Naive thymus-derived CD4-positive, alpha-beta T cell (primary cell): ENCODE results near the gene SMIM12. TPM values are rescaled to one million over a fixed set of nuclear protein-coding genes. Genes with fewer than 3 reads are reported as not detected.

ENCODE experiments used
- ATAC-seq: fragments of 150-1000 bp; cut with Tn5 transposase; 2 replicates; pipeline ENCODE4 v1.10.0; 2021; ENCODE audit warnings: mild to moderate bottlenecking, moderate library complexity
- CTCF ChIA-PET: fragments of 350-600 bp; sonication (Branson Sonifier 250); formaldehyde crosslinking; loops from one replicate; lab custom pipeline; 2021; ENCODE audit warnings: antibody characterized with exemption; lab: Charles Lee
- POLR2A ChIA-PET: fragments of 350-600 bp; sonication (Branson Sonifier 250); formaldehyde crosslinking; loops from one replicate; lab custom pipeline; 2021; ENCODE audit warnings: antibody characterized with exemption, inconsistent platforms; lab: Charles Lee
- DNase-seq, 9 donors: peaks; one replicate each; pipeline versions ENCODE4 v3.0.0 to v3.0.0-alpha.2; 2020 to 2022; ENCODE audit warnings: mixed read lengths in 1 of 9
- H3K27ac ChIP-seq: one replicate; pipeline ENCODE4 v1.7.0; 2013; ENCODE audit warnings: mild to moderate bottlenecking, low read depth, low read length, moderate library complexity
- H3K27me3 ChIP-seq, 2 donors: one replicate each; pipeline ENCODE4 v1.7.0; 2013; ENCODE audit warnings: low read length in 2 of 2, mild to moderate bottlenecking in 2 of 2, moderate library complexity in 2 of 2; ENCODE audit not compliant: control insufficient read depth in 2 of 2, insufficient read depth in 2 of 2
- H3K36me3 ChIP-seq, 3 experiments: 1 replicate in 2 of 3; 2 replicates in 1 of 3; pipeline ENCODE4 v1.7.0; 2013; ENCODE audit warnings: low read length in 3 of 3, mild to moderate bottlenecking in 3 of 3, moderate library complexity in 1 of 3; ENCODE audit not compliant: insufficient read depth in 3 of 3, control insufficient read depth in 2 of 3
- H3K4me1 ChIP-seq, 2 donors: one replicate each; pipeline ENCODE4 v1.7.0; 2013; ENCODE audit warnings: low read length in 2 of 2, mild to moderate bottlenecking in 2 of 2, moderate library complexity in 1 of 2; ENCODE audit not compliant: control insufficient read depth in 2 of 2, insufficient read depth in 2 of 2
- H3K4me3 ChIP-seq: 2 replicates; pipeline ENCODE4 v1.7.0; 2013; ENCODE audit warnings: mild to moderate bottlenecking, low read length
- H3K9me3 ChIP-seq, 3 experiments: 1 replicate in 2 of 3; 2 replicates in 1 of 3; pipeline ENCODE4 v1.7.0; 2013; ENCODE audit warnings: low read length in 3 of 3; ENCODE audit not compliant: control insufficient read depth in 2 of 3
- H3K27ac Mint-ChIP-seq, 9 donors: one replicate each; pipeline ENCODE4 v1.8.0; 2020 to 2022; ENCODE audit warnings: mixed read lengths in 9 of 9, mild to moderate bottlenecking in 8 of 9, moderate library complexity in 5 of 9, inconsistent platforms in 2 of 9
- H3K27me3 Mint-ChIP-seq, 5 donors: one replicate each; pipeline ENCODE4 v1.8.0; 2021 to 2022; ENCODE audit warnings: mixed read lengths in 5 of 5, mild to moderate bottlenecking in 1 of 5
- H3K36me3 Mint-ChIP-seq, 5 donors: one replicate each; pipeline ENCODE4 v1.8.0; 2020 to 2022; ENCODE audit warnings: mixed read lengths in 5 of 5, mild to moderate bottlenecking in 3 of 5, inconsistent platforms in 1 of 5
- H3K4me1 Mint-ChIP-seq, 7 donors: one replicate each; pipeline ENCODE4 v1.8.0; 2020 to 2022; ENCODE audit warnings: mixed read lengths in 7 of 7, mild to moderate bottlenecking in 3 of 7, inconsistent platforms in 1 of 7
- H3K4me3 Mint-ChIP-seq, 10 donors: one replicate each; pipeline ENCODE4 v1.8.0; 2020 to 2022; ENCODE audit warnings: mild to moderate bottlenecking in 10 of 10, mixed read lengths in 10 of 10, moderate library complexity in 6 of 10, inconsistent platforms in 2 of 10
- H3K9me3 Mint-ChIP-seq, 11 donors: one replicate each; pipeline ENCODE4 v1.8.0; 2020 to 2022; ENCODE audit warnings: mixed read lengths in 11 of 11, mild to moderate bottlenecking in 4 of 11, inconsistent platforms in 1 of 11, moderate library complexity in 1 of 11
- intact Hi-C, 2 donors: fragments of 100-400 bp; cut with micrococcal nuclease; formaldehyde crosslinking; loops; one replicate each; pipeline ENCODE4 v1.15.1; 2023
- polyA plus RNA-seq, 2 donors: library from polyadenylated mRNA; unstranded; fragments of 300-500 nt; fragmentation: Illumina TruSeq; gene quantifications; one replicate each; pipeline ENCODE4 v1.2.3, GENCODE V29; 2021
- total RNA-seq, 6 experiments: library from RNA in 5 of 6; stranded (reverse) in 5 of 6; gene quantifications; 1 replicate in 5 of 6; 2 replicates in 1 of 6; pipeline ENCODE4 v1.2.3 and lab custom pipeline; 2021 to 2026

The SMIM12 gene
- total and polyA plus RNA-seq, 7 experiments from 2014 or later, result 29.1 to 74.3 (median 39.9) TPM

DNA sequence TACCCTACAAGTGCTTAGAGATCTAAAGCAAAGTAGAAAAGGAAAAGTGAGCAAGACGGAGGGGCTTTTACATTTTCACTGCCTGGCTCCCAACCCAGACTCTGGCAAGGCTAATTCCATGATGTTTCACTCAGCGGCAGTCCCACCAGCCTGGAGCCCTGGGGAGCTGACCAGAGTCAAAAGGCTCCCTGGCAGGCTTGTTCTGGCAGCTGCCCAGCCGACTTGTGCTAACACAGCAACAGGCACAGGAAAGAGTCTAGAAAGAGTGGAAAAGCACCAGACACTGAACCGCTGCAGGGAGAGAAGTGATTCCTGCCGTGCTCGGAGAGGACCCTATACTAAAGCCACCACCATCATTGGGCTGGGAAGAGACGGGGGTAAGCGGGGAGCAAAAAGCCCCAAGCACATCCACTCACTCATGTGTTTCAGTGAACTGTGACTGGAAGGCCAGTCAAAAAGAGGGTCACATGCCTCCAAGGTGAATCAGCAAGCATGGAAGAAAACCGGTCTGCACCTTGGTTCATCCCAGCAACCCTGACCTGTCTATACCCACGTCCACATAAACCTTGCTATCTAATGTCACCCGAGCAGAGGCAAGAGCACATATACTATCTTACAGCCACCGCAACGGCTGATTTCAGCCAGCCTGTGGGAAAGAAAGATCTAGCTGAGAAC, 8.0 kb downstream of the SMIM12 start:
- Mint-ChIP-seq H3K4me3 (no peak overlapping the region), H3K9me3 (no peaks in the 10 kb centered on the region), H3K27me3 (no peaks in the 10 kb centered on the region), H3K36me3 (peaks cover 0 to 32% (median 13%) of the 10 kb centered on the region in 5 donors), H3K4me1 (peaks cover 18 to 36% (median 28%) of the 10 kb centered on the region in 7 donors), H3K27ac (peak overlapping the region in 2 of 9 donors; percentile 14 to 62)
- POLR2A ChIA-PET, result interaction anchor here (1.0 kb wide), 1 partner anchor 134 kb away, joined by 4 read pairs; the partner anchor contains the start of gene TMEM35B
- Histone ChIP-seq H3K9me3 (no peaks in the 10 kb centered on the region), H3K27me3 (no peaks in the 10 kb centered on the region), H3K4me3 (no peak overlapping the region), H3K27ac (no peak overlapping the region), H3K36me3 (peaks cover 0 to 28% (median 4%) of the 10 kb centered on the region in 3 experiments), H3K4me1 (no peaks in the 10 kb centered on the region)
- CTCF ChIA-PET, result no interaction called here
- ATAC-seq (no peak), DNase-seq (no peak)
- intact Hi-C loops, result loop anchor here (1.0 to 10.0 kb wide), 7 partner anchors 15 to 793 kb away; partner anchors contain the start of genes TMEM35B (in 2 of the 2), PSMB2 (in 1 of the 2) and ZMYM6 (in 1 of the 2)

DNA sequence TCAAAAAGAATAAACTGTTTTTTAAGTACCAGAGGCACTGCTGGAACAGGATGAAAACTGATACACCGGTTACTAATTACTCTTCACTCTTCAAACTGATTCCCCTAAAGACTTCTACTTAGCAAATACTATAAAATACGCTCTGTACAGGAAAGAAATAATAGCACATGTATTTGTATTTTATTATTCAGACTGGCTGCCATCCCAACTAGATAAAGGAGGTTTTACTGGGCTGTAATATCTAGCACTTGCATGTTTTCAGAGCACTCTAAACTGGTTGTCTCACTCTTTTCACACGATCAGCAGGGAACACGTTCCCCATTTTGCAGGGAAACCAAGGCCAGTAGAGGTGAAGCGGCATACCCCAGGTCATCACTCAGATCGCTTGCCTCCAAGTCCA, 9.2 kb downstream of the SMIM12 start:
- Histone ChIP-seq H3K27ac (no peak overlapping the region), H3K4me3 (no peak overlapping the region), H3K4me1 (no peaks in the 10 kb centered on the region), H3K9me3 (no peaks in the 10 kb centered on the region), H3K36me3 (peaks cover 0 to 22% (median 4%) of the 10 kb centered on the region in 3 experiments), H3K27me3 (no peaks in the 10 kb centered on the region)
- H3K4me1 Mint-ChIP-seq, result peaks cover 14 to 36% (median 28%) of the 10 kb centered on the region in 7 donors
- intact Hi-C loops, result loop anchor here (5.0 to 10.0 kb wide), 3 partner anchors 182 to 794 kb away; partner anchors contain the start of genes PSMB2 (in 1 of the 2) and ZMYM6 (in 1 of the 2)
- no peaks in the 10 kb centered on the region for H3K27me3 Mint-ChIP-seq
- H3K27ac Mint-ChIP-seq, result no peak overlapping the region
- ATAC-seq (no peak), DNase-seq (no peak)
- H3K9me3 Mint-ChIP-seq, result no peaks in the 10 kb centered on the region
- ChIA-PET CTCF (no interaction called here), POLR2A (interaction anchor here (1.2 kb wide), 1 partner anchor 9 kb away, joined by 6 read pairs; the partner anchor contains the start of gene SMIM12)
- H3K4me3 Mint-ChIP-seq, result no peak overlapping the region
- H3K36me3 Mint-ChIP-seq, result peaks cover 0 to 28% (median 13%) of the 10 kb centered on the region in 5 donors

DNA sequence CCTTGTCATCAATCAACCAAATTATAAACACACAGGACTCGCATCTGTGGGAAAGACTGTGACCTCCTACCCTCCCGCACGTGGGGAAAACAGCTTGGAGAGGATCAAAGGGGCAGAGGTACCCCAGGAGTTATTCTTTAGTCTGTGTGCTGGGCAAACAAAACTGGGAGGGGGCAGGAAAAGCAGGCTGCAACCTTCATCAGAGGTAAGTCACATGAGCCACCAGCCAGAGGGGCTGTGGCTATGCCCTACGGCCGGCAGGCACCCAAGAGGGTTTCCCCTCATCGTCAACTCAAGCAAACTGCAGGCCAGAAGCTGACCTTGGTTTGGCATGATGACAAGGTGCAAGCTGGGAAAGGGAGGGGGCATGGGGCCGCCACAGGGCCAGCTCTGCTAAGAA, 12.5 kb downstream of the SMIM12 start:
- H3K9me3 ChIP-seq, result no peaks in the 10 kb centered on the region
- H3K4me1 Mint-ChIP-seq, result peaks cover 13 to 32% (median 31%) of the 10 kb centered on the region in 7 donors
- no peaks in the 10 kb centered on the region for H3K36me3 ChIP-seq
- no peaks in the 10 kb centered on the region for H3K27me3 ChIP-seq
- H3K27ac ChIP-seq, result no peak overlapping the region
- ChIA-PET POLR2A (no interaction called here), CTCF (interaction anchor here (1.2 kb wide), 1 partner anchor 61 kb away, joined by 5 read pairs; no protein-coding TSS in a partner anchor)
- H3K27me3 Mint-ChIP-seq, result no peaks in the 10 kb centered on the region
- no peak for ATAC-seq
- no peak for DNase-seq
- H3K9me3 Mint-ChIP-seq, result no peaks in the 10 kb centered on the region
- H3K36me3 Mint-ChIP-seq, result peaks cover 0 to 23% (median 11%) of the 10 kb centered on the region in 5 donors
- no peak overlapping the region for H3K4me3 ChIP-seq
- H3K4me3 Mint-ChIP-seq, result no peak overlapping the region
- peak overlapping the region in 1 of 9 donors; percentile 13 for H3K27ac Mint-ChIP-seq
- no peaks in the 10 kb centered on the region for H3K4me1 ChIP-seq
- intact Hi-C loops, result no loop called here

DNA sequence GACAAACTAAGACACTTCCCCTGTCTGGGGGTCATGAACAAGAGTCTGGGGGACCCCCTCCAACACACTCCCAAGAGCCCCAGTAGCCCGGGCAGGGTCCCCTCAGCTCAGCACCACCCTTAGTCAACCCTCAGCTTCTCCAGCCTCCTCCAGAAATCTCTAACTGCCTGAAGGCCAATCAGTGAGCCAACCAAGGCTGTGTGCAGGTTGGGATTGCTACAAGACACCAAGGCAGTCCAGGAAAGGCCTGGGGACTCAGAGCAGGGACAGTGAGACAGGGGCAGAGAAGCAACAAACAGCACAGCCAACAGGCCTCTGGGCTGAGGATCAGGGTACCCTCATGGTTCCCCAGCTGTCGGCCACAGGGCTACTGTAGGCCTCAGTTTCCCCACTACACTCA, 13.3 kb downstream of the SMIM12 start:
- intact Hi-C loops, result no loop called here
- Mint-ChIP-seq H3K36me3 (peaks cover 0 to 23% (median 15%) of the 10 kb centered on the region in 5 donors), H3K27ac (no peak overlapping the region), H3K9me3 (no peaks in the 10 kb centered on the region), H3K27me3 (no peaks in the 10 kb centered on the region), H3K4me3 (no peak overlapping the region), H3K4me1 (peaks cover 11 to 32% (median 26%) of the 10 kb centered on the region in 7 donors)
- H3K27me3 ChIP-seq, result no peaks in the 10 kb centered on the region
- ChIA-PET CTCF (no interaction called here), POLR2A (no interaction called here)
- ATAC-seq (no peak), DNase-seq (no peak)
- no peak overlapping the region for H3K27ac ChIP-seq
- H3K36me3 ChIP-seq, result no peaks in the 10 kb centered on the region
- H3K9me3 ChIP-seq, result no peaks in the 10 kb centered on the region
- H3K4me3 ChIP-seq, result no peak overlapping the region
- no peaks in the 10 kb centered on the region for H3K4me1 ChIP-seq

DNA sequence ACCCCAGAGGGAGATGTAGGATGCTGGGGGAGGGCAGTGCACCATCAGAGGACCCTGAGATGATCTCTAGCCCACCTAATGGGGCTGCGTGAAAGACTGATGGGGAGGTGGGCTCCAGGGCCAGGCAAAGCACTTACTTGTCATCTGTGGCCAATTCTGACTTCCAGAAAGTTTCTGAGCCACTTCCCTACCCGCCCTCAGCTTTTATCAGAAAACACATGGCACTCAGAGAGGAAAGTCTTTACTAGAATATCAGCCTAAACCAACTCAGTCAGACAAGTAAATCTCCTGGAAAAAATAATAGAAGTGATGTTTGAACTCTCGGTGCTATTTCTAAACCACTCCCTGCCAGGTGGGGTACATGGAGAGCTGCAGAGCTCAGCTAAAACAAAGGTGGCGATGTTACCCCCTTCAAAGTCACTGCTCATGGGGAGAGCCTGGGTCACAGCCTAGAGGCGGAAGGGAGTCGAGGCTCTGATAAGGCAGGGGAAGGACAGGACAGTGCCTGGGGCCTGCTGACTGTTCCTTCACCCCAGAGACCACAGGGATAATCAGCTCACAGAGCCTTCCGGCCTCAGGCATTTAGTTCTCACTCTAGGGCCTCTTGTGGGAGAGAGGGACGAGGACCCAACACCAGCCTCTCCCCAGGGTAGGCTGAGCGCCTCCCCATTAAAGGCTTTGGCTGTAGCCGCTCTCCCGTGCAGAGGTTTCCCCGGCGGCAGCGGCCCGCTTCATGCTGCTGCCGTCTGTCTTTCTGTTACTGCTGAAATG, 14.2 kb downstream of the SMIM12 start:
- DNase-seq (no peak), ATAC-seq (no peak)
- Mint-ChIP-seq H3K4me1 (peaks cover 11 to 25% (median 24%) of the 10 kb centered on the region in 7 donors), H3K36me3 (peaks cover 0 to 17% (median 11%) of the 10 kb centered on the region in 5 donors), H3K27ac (no peak overlapping the region), H3K27me3 (no peaks in the 10 kb centered on the region), H3K9me3 (no peaks in the 10 kb centered on the region), H3K4me3 (no peak overlapping the region)
- ChIA-PET CTCF (no interaction called here), POLR2A (no interaction called here)
- Histone ChIP-seq H3K36me3 (no peaks in the 10 kb centered on the region), H3K4me3 (no peak overlapping the region), H3K27ac (no peak overlapping the region), H3K9me3 (no peaks in the 10 kb centered on the region), H3K4me1 (no peaks in the 10 kb centered on the region), H3K27me3 (no peaks in the 10 kb centered on the region)
- intact Hi-C loops, result no loop called here

DNA sequence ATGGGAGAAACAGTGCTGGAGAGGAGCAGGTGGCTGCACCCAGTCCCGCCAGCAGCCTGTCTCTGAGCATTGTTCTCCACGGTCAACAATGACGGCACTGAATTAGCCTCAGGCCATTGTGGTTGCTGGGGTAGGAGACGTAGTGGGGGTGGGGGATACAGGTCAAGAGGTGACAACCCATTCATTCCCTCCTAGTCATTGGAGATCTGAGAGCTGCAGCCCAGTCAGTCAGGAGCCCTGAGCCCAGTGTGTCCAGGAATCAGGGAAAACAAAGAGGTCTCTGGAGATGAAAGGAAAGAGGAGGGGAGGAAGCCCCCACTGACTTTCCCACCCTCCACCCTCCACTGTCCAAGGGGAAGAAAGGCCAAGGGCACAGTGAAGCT, 15.3 kb downstream of the SMIM12 start:
- Mint-ChIP-seq H3K27me3 (no peaks in the 10 kb centered on the region), H3K36me3 (peaks cover 0 to 17% (median 8%) of the 10 kb centered on the region in 5 donors), H3K27ac (no peak overlapping the region), H3K4me1 (peaks cover 10 to 23% (median 16%) of the 10 kb centered on the region in 7 donors), H3K4me3 (no peak overlapping the region), H3K9me3 (no peaks in the 10 kb centered on the region)
- no peaks in the 10 kb centered on the region for H3K4me1 ChIP-seq
- no peak for DNase-seq
- H3K27me3 ChIP-seq, result no peaks in the 10 kb centered on the region
- no peak overlapping the region for H3K27ac ChIP-seq
- ChIA-PET CTCF (interaction anchor here (1.2 kb wide), 1 partner anchor 8 kb away, joined by 3 read pairs; no protein-coding TSS in a partner anchor), POLR2A (no interaction called here)
- no peaks in the 10 kb centered on the region for H3K36me3 ChIP-seq
- no peaks in the 10 kb centered on the region for H3K9me3 ChIP-seq
- no peak overlapping the region for H3K4me3 ChIP-seq
- no peak for ATAC-seq
- intact Hi-C loops, result no loop called here
